DMS114 treated with DMSO at 0.1 percent for 48 hours (cell line): Measurements from ENCODE around the gene CMIP.

ENCODE experiments used
- DNase-seq: peaks from one replicate; lab custom pipeline; 2025; ENCODE audit not compliant: unreplicated experiment; lab: John Stamatoyannopoulos, UW

Gene CMIP

DNA sequence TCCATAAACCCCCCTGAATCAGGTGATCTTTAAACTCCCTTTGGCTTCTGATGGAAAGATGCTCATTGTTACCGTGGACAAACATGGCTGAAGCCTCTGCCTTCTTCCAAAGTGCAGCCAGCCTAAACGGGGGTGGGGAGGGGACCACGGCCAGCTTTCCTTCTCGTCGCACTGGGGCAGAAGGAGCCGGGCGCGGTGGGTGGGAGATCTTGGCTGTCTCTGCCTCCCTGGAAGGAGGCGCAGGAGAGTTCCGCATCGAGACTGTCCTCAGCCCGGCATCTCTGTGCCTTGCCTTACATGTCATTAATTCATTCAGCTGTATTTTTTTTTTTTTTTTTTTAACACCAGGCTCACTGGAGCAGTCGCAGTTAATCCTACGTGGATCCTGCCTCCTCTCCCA, 171.2 kb downstream of the CMIP start:
- DNase-seq = no peak

GRCh38 chr16:81616321-81617020, 171.9 kb downstream of the CMIP start:
- no peak for DNase-seq

- no peak for DNase-seq
These were observed 172.4 kb downstream of the CMIP start for GRCh38 chr16:81617021-81617346.

- no peak for DNase-seq
These were observed 173.6 kb downstream of the CMIP start for GRCh38 chr16:81618187-81618586.

DNA sequence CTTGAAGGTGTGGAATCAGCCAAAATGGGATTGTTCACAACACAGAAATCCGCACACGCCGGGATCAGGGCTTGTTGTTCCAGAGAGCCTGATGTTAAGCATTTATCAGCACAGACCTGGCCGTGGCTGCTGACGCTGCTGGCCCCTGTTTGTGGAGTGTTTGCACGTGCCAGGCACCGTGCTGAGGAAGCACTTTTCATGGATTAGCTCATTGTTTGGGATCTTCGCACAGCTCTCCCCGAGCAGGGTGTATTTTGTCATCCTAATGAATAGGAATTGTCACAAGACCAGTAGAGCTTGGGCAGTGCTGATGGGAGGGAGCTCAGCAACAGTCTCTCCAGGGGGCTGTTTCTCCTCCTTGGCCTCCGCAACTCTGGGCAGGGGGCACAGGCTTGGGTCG, 174.1 kb downstream of the CMIP start:
- DNase-seq = no peak

GRCh38 chr16:81620029-81620428, 175.4 kb downstream of the CMIP start:
- DNase-seq = no peak

- no peak for DNase-seq
These were observed 176.2 kb downstream of the CMIP start for GRCh38 chr16:81620796-81621195.

DNA sequence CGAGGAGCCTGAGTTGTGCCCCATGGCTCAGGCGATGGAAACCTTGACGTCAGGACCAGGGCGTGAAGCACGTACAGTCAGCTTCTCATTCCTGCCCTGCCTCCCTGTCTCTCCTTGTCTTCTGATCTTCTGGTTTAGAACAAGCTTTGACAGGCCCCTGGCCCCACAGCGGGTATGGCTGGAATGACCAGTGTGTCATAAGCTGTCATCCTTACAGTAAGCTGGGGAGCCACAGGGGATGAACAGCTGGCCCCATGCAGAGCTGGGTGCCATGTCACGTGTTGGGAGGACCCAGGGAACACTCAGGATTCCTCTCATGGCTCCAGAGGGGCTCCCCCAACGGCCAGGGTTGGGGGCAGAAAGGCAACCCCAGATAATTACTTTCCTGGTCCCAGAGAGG, 176.9 kb downstream of the CMIP start:
- DNase-seq = no peak

DNA sequence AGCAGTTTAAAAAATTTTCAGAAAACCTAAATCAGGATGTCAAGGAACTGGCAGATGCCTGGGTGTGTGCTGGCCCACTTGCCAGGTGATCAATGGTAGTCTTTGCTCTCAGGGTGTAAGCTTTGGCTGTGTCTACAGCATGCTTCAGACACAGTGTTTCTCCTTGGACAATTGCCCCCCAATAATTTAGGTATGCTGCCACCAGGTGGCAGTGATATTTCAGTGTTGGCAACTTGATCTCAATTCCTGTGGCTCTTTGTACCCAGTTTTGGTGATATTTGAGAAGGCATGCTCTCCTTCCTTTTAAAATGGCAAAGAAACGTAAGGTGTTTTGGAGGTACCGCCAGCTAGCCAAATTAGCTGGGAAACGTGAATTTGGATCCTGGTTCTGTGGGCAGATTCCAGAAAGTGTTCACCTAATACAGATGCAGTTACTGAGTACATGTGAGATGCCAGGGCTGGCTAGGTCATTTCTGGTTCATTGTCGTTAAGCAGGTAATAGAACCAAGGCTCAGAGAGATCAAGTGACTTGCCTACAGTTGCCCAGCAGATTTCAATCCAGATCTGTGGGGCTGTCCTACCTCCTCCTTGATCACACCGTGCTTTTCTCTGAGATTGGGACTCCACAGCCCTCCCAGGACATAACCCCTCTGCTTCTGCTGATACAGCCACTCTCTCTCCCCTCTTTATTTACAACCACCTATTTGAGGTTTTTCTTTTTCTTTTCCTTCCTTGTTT, 178.9 kb downstream of the CMIP start:
- peak; percentile 29 for DNase-seq

- no peak for DNase-seq
These were observed 179.8 kb downstream of the CMIP start for GRCh38 chr16:81624403-81624759.

- DNase-seq = no peak
These were observed 180.3 kb downstream of the CMIP start for GRCh38 chr16:81624760-81625543.

DNA sequence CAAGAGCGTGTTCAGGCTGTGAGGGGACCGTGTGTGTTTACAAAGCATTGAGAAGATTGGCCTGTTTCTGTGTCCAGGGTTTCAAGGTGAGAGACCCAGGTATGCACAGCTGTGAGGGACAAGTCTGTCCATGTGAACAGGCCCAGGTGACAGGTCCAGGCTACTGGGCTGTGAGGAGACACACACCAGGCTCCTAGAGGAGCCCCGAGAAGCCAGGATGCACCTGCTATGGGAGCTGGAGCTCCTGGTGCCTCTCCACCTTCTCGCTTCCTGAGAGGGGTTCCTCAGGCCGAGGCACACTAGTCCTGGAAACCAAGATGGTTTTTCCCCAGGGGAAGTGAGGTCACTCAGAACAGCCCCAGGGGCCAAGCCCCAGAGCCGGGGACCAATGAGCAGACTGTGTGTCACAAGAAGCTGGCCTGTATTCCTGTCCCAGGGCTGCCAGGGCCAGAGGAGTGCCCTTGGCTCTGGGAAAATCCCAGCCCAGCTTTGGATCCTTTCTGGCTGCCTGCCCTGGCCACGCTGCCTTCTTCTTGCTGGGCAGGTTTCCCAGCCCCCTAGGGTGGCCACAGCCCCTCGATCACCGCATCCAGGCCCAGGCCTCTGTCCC, 181.0 kb downstream of the CMIP start:
- no peak for DNase-seq

DNA sequence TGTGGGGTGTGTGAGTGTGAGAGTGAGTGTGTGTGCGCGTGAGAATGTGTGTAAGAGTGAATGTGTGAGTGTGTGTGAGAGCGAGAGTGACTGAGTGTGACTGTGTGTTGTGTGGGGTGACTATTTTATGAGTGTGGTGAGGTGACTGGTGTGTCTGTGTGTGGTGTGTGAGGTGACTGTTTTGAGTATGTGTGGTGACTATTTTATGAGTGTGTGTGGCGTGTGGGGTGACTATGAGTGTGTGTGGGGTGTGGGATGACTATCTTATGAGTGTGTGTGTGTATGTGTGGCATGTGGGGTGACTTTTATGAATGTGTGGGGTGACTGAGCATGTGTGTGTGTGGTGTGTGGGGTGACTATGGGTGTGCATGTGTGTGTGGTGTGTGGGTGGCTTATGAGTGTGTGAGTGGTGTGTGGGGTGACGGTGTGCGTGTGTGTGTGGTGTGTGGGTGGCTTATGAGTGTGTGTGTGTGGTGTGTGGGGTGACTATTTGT, 181.6 kb downstream of the CMIP start:
- DNase-seq = no peak

- DNase-seq = no peak
These were observed 182.4 kb downstream of the CMIP start for GRCh38 chr16:81627024-81627423.

GRCh38 chr16:81627729-81628244, 183.2 kb downstream of the CMIP start:
- no peak for DNase-seq

DNA sequence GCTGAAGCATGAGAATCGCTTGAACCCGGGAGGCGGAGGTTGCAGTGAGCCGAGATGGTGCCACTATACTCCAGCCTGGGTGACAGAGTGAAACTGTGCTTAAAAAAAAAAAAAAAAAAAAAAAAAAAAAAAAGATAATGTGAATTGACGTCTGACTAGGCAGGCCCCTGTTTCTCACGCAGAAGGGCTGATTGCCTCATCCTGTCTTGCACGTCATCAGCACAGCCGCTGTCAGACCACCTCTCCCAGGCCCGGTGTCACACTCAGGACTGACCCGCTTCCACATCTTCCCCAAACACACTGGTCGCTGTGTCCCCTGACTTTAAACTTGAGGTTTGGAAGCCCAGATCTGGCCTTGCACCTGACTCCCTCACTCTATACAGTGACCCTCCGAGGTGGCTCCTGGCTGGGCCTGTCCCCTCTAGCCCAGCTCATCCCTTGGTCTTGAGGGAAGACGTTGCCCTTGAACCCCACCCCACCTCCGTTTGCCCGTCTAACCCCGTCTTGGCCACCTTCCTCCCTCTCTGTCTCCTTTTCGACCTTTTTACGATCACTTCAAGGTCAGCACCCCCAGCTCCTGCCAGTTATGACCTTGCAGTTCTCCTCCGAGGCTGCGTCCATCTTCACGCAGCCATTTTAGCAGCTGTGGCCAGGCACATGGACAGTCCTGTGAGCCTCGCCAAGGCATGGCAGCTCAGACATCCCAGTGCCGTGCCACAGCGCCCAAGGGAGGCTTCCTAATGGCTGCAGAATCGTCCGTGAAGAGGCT, 184.6 kb downstream of the CMIP start:
- no peak for DNase-seq

GRCh38 chr16:81629896-81630634, 185.5 kb downstream of the CMIP start:
- DNase-seq = no peak

- no peak for DNase-seq
These were observed 186.0 kb downstream of the CMIP start for GRCh38 chr16:81630635-81631031.

DNA sequence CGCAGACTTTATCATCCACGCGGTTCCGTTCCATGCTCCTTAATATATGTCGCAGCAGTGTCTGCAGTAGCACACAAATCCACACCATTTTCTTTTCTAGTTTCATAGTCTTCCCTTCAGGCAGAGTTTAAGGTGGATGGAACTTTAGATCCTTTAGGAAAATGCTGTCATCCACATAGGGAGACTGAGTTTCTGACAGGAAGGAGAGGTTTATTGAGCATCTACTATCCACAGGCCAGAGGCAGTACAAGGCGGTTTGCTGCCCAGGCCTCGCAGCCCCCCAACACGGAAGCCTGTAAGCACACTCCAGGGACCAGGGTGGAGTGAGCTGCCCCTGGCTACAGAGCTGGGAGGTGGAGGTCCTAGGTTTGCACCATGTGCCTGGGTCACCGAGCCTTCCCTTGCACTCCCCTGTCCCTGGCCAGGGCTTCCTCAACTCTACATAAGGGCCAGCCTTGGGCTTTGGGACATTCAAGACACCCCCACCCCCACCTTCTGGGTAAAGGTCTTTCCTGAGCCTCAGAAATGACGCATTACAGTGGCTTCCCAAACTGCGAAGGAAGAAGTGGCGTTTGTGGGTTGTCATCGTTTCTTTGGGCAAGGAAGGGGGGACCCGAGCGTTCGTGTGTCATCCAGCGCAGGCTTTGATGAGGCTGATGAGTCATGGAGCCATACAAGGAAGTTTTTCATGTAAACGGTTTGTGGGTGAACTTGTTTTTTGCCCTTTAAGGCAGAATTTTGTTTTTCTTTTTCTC, 188.0 kb downstream of the CMIP start:
- DNase-seq = no peak
